NCI-H524 (cell line): ENCODE measurements around the gene SENP6.
"Not testable (repeated sequence)": the region's sequence is repeated elsewhere in the genome, so short reads cannot be mapped to it uniquely, and the experiment has no call there.

ENCODE experiments used
- DNase-seq, 2 experiments: peaks; one replicate each; lab custom pipeline; 2025; lab: John Stamatoyannopoulos, UW

SENP6 gene, protein sequence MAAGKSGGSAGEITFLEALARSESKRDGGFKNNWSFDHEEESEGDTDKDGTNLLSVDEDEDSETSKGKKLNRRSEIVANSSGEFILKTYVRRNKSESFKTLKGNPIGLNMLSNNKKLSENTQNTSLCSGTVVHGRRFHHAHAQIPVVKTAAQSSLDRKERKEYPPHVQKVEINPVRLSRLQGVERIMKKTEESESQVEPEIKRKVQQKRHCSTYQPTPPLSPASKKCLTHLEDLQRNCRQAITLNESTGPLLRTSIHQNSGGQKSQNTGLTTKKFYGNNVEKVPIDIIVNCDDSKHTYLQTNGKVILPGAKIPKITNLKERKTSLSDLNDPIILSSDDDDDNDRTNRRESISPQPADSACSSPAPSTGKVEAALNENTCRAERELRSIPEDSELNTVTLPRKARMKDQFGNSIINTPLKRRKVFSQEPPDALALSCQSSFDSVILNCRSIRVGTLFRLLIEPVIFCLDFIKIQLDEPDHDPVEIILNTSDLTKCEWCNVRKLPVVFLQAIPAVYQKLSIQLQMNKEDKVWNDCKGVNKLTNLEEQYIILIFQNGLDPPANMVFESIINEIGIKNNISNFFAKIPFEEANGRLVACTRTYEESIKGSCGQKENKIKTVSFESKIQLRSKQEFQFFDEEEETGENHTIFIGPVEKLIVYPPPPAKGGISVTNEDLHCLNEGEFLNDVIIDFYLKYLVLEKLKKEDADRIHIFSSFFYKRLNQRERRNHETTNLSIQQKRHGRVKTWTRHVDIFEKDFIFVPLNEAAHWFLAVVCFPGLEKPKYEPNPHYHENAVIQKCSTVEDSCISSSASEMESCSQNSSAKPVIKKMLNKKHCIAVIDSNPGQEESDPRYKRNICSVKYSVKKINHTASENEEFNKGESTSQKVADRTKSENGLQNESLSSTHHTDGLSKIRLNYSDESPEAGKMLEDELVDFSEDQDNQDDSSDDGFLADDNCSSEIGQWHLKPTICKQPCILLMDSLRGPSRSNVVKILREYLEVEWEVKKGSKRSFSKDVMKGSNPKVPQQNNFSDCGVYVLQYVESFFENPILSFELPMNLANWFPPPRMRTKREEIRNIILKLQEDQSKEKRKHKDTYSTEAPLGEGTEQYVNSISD

DNA sequence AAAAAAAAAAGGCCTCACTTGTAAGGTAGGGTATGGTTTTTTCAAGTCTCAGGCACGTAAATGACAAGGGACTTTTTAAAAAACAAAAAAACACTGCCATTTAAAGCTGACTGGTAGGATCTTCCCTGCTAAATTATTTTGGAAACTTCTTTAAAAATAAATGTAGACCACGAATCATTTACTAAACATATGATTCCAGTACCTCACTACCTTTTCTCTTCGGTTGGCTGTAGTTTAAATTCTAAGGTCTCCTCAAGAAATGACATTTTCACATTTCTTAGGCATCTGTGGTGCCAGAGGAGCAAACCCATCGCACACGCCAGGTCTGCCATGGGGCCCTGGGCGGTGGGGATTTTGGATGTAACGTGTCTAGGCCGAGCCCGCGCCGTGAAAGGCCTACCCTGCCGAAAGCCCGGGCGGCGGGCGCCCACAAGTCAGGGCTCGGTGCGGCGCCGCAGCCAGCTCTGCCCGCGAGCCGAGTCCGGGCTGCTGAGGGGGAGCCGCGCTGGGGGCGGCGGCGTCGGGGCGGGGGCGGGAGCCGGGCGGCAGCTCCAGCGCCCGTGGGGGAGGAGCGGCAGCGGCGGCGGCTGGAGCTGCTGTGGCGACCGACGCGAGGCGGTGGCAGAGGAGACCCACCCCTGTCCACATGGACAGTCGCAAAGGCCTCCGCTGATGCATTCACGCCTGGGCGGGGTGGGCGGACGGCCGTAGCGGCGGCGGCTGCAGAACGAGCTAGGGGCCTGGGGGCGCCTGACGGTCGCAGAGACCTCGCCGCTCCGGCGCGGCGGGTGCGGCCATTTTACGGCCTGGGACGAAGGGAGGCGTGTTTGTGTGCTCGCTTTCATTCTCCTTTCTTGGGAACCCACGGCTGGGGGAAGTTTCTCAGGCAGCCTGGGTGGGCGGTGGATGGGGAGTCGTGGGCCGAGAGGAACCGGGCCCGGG lies at the start of gene SENP6:
SENP6 (plus strand) TSS at position 577 of the 942 bp plus-strand sequence. CDS start 645 bp downstream, outside the sequence.
- peak; percentile 50 to 72 for DNase-seq

DNA sequence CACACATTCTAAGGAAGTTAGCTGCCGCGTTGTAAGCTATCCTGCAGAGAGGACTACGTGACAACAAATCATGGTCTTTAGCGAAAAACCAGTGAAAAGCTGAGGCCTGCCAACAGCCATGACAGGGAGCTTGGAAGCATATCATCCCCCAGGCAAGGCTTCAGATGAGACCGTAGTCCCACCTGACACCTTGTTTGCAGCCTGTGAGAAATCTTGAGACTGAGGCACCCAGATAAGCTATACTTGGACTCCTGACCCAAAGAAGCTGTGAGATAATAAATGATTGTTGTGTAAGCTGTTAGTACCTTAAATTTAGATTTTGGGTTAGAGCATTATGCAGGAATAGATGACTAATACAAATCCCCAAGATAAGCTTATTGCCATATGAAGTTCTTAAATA lies 45.4 kb upstream of the SENP6 start:
- DNase-seq, result no peak

DNA sequence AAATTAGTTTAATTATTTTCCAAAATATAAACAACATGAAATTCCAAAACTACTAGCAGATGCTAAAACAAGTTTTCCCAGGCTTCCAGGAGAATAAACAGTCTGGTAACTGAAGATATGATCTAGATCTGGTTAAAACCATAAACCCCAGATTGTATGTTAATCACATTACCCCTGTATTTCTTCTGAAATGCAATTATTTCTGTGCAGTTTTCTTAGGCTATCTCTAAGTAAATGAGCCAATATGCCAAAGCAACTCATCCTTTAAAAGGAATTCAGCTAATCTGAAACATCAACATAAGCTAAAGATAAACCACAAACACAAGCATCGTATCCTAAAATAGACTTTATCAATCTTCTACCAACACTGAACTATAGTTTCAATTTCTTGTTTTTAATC lies 44.6 kb upstream of the SENP6 start:
- DNase-seq, result no peak

DNA sequence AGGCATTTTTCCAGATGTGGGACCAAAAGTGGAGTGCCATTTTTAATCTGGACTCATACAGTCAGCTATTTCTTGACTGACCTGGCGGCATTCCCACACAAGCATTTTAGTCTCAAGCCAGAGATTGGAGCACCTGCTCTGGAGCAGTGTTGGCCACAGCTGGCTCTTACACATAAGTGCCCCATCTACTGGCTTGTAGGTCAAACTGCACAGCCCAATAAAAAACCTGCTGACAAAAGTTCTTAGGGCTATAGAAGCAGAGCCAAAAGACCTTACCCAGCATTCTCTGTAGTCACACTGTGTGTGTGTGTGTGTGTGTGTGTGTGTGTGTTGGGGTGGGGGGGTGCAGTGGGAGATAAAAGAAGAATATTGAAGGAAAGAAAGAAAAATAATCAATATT lies 38.6 kb upstream of the SENP6 start:
- peak; percentile 13 to 55 for DNase-seq

DNA sequence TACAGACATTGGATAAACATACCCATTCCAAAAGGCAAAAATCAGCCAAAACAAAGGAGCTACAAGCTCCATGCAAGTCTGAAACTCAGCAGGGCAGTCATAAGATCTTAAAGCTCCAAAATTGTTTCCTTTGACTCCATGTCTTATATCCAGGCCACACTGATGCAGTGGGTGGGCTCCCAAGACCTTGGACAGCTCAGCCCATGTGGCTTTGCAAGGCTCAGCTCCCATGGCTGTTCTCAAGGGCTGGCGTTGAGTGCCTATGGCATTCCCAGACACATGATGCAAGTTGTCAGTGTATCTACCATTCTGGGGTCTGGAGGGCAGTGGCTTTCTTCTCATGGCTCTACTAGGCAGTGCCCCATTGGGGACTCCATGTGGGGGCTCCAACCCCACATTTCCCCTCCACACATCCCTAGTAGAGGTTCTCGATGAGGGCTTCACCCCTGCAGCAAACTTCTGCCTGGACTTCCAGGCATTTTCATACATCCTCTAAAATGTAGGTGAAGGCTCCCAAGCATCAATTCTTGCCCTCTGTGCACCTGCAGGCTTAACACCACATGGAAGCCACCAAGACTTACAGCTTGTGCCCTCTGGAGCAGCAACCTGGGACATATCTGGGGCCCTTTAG lies 35.4 kb upstream of the SENP6 start:
- no peak for DNase-seq

DNA sequence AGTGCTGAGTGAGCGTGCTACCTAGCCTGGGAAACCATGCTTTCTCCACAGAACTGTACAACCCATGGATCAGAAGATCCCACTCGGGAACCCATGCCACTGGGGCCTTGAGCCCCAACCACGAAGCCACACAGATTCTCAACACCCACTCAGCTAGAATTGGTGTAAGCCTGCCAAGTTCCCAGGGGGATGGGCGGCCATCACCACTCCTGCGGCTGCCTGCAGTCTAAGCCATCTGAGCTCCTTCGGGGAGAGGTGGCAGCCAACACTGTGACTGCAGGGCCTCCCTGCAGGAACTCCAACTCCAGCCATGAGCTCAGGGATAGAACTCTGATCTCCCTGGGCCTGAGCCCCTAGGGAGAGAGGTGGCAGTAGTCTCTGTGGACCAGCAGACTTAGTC lies 33.6 kb upstream of the SENP6 start:
- no peak for DNase-seq

DNA sequence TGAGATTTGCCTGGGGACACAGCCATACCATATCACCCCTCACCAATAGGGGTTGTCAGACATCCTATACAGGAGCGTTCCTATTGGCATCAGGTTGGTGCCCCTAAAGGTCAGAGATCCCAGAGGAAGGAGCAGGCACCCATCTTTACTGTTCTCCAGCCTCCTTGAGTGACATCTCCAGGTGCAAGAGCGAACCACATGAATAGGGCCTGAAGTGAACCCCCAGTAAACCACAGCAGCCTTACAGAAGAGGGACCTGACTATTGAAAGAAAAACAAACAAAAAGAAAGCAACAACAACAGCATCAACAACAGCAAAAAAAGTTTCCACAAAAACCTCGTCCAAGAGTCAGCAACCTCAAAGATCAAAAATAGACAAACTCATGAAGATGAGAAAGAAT lies 32.7 kb upstream of the SENP6 start:
- DNase-seq, result no peak

DNA sequence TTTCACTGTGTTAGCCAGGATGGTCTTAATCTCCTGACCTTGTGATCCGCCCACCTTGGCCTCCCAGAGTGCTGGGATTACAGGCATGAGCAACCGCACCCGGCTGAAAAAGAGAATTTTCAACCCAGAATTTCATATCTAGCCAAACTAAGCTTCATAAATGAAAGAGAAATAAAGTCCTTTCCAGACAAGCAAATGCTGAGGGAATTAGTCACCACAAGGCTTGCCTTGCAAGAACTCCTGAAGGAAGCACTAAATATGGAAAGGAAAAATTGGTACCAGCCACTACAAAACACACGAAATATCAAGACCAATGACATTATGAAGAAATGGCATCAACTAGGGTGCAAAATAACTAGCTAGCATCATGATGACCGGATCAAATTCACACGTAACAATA lies 31.0 kb upstream of the SENP6 start:
- DNase-seq, result not testable (repeated sequence)

DNA sequence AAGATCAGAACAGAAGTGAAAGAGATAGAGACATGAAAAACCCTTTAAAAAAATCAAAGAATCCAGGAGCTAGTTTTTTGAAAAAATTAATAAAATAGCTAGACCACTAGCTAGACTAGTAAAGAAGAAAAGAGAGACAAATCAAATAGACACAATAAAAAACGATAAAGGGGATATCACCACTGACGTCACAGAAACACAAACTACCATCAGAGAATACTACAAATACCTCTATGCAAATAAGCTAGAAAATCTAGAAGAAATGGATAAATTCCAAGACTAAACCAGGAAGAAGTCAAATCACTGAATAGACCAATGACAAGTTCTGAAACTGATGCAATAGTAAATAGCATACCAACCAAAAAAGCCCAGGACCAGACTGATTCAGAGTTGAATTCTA lies 29.6 kb upstream of the SENP6 start:
- no peak for DNase-seq

DNA sequence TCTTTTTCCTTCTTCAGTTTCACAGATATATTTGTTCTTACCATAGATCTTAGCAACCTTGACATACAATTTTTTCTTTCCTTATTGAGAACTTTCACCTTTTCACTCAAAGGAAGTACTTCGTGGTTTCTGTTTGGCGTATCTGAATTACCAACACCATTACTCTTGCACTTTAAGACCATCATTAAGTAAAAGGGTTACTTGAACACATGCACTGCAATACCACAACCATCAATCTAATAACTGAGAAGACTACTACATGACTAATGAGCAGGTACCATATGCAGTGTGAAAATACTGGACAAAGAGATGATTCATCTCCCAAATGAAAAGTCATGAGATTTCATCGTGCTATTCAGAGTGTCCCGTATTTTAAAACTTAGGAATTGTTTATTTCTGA lies 21.7 kb upstream of the SENP6 start:
- no peak for DNase-seq

DNA sequence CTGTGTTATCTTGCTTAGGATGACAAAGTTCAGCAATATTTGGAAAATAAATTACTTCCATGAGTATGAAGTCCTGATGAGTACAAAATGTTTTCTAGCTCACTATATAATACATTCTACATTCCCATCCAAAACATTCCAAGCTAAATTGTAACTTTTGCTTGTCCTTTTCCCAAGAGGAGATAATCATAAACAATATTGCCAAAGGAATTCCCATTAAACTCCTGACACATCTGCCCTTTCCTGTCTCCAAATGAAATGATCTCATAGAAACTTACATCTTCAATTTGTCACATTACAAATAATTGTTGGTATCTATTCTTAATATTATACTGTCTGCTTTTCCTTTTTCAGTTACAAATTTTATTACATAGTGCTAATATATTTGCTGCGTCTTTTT lies 20.4 kb upstream of the SENP6 start:
- DNase-seq, result no peak

DNA sequence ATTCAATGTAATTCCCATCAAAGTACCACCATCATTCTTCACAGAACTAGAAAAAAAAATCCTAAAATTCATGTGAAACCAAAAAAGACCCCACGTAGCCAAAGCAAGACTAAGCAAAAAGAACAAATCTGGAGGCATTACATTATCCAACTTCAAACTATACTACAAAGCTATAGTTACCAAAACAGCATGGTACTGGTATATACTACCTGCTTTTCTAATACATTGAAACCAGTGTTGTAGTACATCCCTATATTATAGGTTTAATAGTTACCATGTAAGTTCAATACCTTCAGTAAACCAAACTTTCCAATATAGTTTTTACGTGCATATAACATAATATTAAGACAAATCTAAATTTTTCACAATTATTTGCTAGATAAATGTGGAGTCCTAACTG lies 17.1 kb upstream of the SENP6 start:
- DNase-seq, result not testable (repeated sequence)

DNA sequence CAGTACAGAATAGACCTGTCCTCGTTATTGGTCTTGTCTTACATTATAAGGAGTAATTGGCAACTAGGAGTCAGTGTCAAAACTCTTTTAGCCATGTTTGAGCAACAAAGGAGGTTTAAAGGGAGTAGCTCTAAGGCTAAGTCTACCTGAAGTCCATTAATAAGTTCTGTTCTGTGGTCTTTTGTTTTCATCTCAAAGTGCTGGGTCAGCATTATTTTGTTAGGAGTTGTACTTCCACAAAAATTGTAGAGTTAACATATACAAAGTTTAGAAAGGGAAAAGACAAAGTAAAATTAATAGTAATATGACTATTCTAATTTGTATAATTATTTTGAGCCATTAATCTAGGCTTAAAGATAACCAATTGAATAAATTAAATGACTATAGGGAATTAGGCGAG lies 12.7 kb upstream of the SENP6 start:
- DNase-seq, result no peak

DNA sequence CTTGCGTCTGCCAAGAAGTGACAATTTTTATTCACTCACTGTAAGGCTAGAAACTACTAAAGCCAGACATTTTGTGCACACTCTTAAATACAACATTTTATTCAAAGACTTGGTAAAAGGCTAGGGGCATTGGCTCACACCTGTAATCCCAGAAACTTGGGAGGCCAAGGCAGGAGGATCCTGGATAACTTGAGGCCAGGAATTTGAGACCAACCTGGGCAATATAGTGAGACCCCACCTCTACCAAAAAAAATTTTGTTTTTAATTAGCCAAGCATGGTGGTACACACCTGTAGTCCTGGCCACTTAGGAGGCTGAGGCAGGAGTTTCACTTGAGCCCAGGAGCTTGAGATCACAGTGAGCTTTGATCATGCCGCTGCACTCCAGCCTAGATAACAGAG lies 11.3 kb upstream of the SENP6 start:
- DNase-seq, result no peak

DNA sequence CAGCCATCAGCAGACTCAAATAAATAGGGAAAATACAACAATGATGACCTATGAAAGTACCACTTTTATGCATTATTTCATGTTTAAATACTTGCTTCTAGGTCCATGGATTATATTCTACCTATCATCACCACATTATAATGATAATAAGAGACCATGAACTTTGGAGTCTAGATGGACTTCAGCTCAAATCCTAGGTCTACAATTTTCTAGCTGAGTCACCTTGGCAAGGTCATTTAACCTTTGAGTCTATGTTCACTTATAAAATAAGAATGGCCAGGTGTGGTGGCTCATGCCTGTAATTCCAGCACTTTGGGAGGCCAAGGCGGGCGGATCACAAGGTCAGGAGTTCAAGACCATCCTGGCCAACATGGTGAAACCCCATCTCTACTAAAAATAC lies 5.3 kb upstream of the SENP6 start:
- DNase-seq, result not testable (repeated sequence)

DNA sequence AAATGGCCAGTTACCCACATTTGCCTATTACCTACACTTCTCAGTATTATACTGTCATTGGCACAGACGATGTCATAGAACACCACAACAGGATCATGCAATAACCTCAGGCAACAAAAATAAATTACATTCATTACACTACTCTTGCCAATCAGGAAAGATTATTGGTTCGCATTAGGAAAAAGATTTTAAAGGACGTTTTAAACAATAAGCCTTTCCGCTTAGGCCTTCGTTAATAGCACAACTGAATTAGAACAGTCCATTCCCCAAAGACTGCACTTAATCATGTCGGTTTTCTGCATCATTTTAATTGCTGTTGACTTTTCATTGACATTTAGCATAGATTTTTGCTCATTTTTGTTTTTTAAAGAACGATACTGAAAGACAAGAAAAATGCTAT lies 912 bp upstream of the SENP6 start:
- DNase-seq, result no peak

DNA sequence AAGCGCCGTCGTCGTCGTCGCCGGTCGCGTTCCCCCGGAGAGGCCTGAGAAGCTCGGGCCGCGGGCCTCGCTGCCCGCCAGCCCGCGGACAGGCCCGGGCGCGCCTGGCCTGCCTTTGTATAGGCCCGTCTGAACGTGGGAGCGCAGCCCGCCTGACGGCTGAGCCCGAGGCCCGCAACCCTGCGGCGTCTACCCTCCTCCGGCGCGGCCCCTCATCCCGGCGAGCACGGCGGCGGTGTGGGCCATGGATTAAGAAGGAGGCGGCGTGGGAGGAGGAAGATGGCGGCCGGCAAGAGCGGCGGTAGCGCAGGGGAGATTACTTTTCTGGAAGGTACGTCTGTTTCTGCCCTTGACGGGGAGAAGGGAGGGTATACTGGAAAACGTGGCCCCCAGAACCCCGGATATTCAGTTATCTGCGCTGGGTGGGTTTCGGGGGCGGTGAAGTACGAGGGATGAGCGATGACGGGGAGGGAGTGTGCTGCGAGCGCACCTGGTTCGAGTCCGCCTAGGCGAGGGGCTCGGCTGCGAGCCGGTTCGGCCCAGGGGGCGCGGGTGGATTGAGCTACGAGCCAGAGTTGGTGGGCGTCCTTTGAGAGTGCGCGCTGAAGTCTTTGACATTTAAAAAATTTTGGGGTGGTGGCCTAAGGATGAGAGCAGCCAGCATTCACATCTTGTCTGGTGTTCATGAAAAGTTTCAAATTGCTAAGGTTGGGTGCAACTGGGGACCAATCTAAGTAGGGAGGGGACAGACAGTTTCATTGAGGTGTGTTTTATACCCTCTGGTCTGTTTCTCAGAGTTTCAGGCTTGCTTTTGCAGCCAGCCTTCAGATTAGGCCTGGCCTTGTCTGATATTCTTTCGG lies 796 bp downstream of the SENP6 start:
- DNase-seq, result peak; percentile 47 to 59

DNA sequence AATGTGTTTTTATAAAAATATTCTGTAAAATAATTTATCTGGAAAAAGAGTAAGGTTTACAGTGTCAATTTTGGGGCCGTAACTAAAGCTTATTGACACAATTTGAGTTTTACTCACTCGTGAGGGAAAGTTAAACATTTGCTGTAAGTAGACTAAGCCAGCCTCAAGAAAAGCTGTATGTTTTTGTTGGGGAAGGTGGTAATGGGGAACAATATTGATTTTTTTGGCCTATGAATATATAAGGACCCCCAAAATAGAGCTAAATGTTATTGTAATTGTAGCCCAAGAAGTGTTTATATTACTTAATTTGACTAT lies 1.4 kb downstream of the SENP6 start:
- no peak for DNase-seq

DNA sequence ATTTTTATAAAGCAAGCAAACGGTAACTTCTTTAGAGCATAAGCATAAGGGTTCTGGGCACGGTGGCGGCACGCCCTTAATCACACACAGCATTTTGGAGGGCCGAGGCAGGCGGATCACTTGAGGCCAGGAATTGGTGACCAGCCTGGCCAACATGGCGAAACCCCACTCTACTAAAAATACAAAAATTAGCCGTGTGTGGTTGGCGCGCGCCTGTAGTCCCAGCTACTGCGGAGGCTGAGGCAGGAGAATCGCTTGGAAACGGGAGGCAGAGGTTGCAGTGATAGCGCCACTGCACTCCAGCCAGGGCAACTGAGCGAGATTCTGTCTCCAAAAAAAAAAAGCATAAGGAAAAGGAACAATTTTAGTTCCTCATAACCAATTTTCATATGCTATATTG lies 2.6 kb downstream of the SENP6 start:
- no peak for DNase-seq

DNA sequence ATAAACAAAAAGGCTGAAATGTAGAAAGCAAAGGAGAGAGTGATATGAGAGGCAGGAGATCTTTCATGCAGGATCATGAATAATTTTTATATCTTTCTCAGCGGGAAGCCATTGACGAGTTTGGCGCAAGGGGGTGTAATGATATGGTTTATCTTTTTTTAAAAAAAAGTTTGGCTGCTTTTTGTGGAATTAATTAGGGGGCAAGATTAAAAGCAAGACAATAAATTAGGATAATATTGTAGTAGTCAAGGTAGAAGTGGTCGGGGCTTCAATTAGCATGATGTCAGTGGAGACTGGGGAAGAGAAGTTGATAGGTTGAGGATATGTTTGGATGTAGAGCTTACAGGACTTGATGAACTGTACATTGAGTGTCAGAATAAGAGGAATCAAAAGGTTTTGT lies 4.0 kb downstream of the SENP6 start:
- DNase-seq, result no peak
